ENCODE data around the gene EFHB.
"Not testable (repeated sequence)": the region's sequence is repeated elsewhere in the genome, so short reads cannot be mapped to it uniquely, and the experiment has no call there.

DNA sequence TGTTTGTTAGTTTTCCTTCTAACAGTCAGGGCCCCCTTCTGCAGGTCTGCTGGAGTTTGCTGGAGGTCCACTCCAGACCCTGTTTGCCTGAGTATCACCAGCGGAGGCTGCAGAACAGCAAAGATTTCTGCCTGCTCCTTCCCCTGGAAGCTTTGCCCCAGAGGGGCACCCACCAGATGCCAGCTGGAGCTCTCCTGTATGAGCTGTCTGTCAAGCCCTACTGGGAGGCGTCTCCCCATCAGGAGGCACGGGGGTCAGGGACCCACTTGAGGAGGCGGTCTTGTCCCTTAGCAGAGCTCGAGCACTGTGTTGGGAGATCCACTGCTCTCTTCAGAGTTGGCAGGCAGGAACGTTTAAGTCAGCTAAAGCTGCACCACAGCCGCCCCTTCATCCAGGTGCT lies 87.4 kb downstream of the EFHB start:
- TF ChIP-seq, protein P1, sequence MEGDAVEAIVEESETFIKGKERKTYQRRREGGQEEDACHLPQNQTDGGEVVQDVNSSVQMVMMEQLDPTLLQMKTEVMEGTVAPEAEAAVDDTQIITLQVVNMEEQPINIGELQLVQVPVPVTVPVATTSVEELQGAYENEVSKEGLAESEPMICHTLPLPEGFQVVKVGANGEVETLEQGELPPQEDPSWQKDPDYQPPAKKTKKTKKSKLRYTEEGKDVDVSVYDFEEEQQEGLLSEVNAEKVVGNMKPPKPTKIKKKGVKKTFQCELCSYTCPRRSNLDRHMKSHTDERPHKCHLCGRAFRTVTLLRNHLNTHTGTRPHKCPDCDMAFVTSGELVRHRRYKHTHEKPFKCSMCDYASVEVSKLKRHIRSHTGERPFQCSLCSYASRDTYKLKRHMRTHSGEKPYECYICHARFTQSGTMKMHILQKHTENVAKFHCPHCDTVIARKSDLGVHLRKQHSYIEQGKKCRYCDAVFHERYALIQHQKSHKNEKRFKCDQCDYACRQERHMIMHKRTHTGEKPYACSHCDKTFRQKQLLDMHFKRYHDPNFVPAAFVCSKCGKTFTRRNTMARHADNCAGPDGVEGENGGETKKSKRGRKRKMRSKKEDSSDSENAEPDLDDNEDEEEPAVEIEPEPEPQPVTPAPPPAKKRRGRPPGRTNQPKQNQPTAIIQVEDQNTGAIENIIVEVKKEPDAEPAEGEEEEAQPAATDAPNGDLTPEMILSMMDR (IDR thresholded peaks at IDR 0.05) = not testable (repeated sequence)
- TF ChIP-seq POLR2A (IDR thresholded peaks at IDR 0.05; ENCODE audit: low read depth); POLR2AphosphoS5 (IDR thresholded peaks at IDR 0.05); EP300 (IDR thresholded peaks at IDR 0.05): not testable (repeated sequence)

All from esophagus muscularis mucosa (tissue), 4 donors.